Lung (tissue), 12 donors: ENCODE data around the gene FNIP1. TPM values are rescaled to one million over a fixed set of nuclear protein-coding genes. Genes with fewer than 3 reads are reported as not detected.

Source experiments
- ATAC-seq: fragments of 200-7000 bp; cut with Tn5 transposase; one replicate; pipeline ENCODE4 v1.9.1; 2020; ENCODE audit warnings: moderate number of reproducible peaks; ENCODE audit not compliant: insufficient read depth, low FRiP score
- DNase-seq, 3 donors: peaks; one replicate each; pipeline ENCODE4 v3.0.0-alpha.2; 2013 to 2017
- H3K27ac ChIP-seq, 2 donors: one replicate each; pipeline ENCODE4 v1.5.1; 2013; ENCODE audit warnings: mild to moderate bottlenecking in 2 of 2, moderate library complexity in 2 of 2, control low read depth in 1 of 2, inconsistent platforms in 1 of 2, low read depth in 1 of 2, low read length in 1 of 2
- H3K27me3 ChIP-seq, 3 donors: one replicate each; pipeline ENCODE4 v1.5.1; 2013; ENCODE audit warnings: low read length in 2 of 3; ENCODE audit not compliant: control insufficient read depth in 3 of 3, insufficient read depth in 3 of 3
- H3K36me3 ChIP-seq, 4 donors: one replicate each; pipeline ENCODE4 v1.5.1; 2013; ENCODE audit warnings: low read length in 4 of 4, mild to moderate bottlenecking in 1 of 4, moderate library complexity in 1 of 4; ENCODE audit not compliant: control insufficient read depth in 4 of 4, insufficient read depth in 4 of 4
- H3K4me1 ChIP-seq, 5 donors: one replicate each; pipeline ENCODE4 v1.5.1; 2013; ENCODE audit warnings: low read length in 5 of 5, mild to moderate bottlenecking in 2 of 5, moderate library complexity in 1 of 5; ENCODE audit not compliant: control insufficient read depth in 5 of 5, insufficient read depth in 5 of 5
- H3K4me3 ChIP-seq: one replicate; pipeline ENCODE4 v1.5.1; 2013; ENCODE audit warnings: mild to moderate bottlenecking, control low read depth, moderate library complexity
- H3K9ac ChIP-seq, 2 donors: one replicate each; pipeline ENCODE4 v1.5.1; 2013; ENCODE audit warnings: low read length in 2 of 2, control low read depth in 1 of 2; ENCODE audit not compliant: insufficient read depth in 1 of 2
- H3K9me3 ChIP-seq, 4 donors: one replicate each; pipeline ENCODE4 v1.5.1; 2013; ENCODE audit warnings: low read length in 3 of 4, mild to moderate bottlenecking in 1 of 4, moderate library complexity in 1 of 4; ENCODE audit not compliant: control insufficient read depth in 4 of 4, insufficient read depth in 3 of 4
- WGBS, 2 donors: extraction: QIAGEN DNeasy Blood & Tissue Kit; methylation state at CpG; one replicate each; pipeline ENCODE4 v1.1.7; 2013; 5-methylcytosine and 5-hydroxymethylcytosine counted together
- polyA plus RNA-seq, 2 donors: library from polyadenylated mRNA; stranded (reverse); fragments of 200-250 nt; gene quantifications; one replicate each; pipeline ENCODE4 v1.2.1, GENCODE V29; 2013
- total RNA-seq, 2 donors: library from RNA; depleted of rRNA in 1 of 2; stranded (reverse); fragments of >200 nt in 1 of 2; gene quantifications; one replicate each; pipeline ENCODE4 v1.2.1, GENCODE V29; 2014 to 2021
- TF ChIP-seq, protein P1 (sequence below): IDR thresholded peaks from 2 replicates; pipeline ENCODE4 v1.5.1; 2012; ENCODE audit warnings: mild to moderate bottlenecking; ENCODE audit errors: control extremely low read depth, extremely low read depth
- donor health status: control.
- donor health status: control.
- donor health status: Bipolar disorder and iron deficiency.
- donor health status: healthy.
- donor health status: DM: yes; HTN: yes; CAD: no.

Gene FNIP1
- total and polyA plus RNA-seq, 4 donors = 5.0 to 98.3 (median 22.6) TPM

GRCh38 chr5:131751506-131751905 lies 45.3 kb downstream of the FNIP1 start:
- Histone ChIP-seq H3K9ac (no peak overlapping the region), H3K4me1 (peaks cover 0 to 6% (median 0%) of the 10 kb centered on the region in 5 donors), H3K27ac (no peak overlapping the region), H3K4me3 (no peak overlapping the region), H3K9me3 (no peaks in the 10 kb centered on the region), H3K27me3 (no peaks in the 10 kb centered on the region), H3K36me3 (peaks cover 0 to 2% (median 0%) of the 10 kb centered on the region in 4 donors)
- TF ChIP-seq, protein P1, sequence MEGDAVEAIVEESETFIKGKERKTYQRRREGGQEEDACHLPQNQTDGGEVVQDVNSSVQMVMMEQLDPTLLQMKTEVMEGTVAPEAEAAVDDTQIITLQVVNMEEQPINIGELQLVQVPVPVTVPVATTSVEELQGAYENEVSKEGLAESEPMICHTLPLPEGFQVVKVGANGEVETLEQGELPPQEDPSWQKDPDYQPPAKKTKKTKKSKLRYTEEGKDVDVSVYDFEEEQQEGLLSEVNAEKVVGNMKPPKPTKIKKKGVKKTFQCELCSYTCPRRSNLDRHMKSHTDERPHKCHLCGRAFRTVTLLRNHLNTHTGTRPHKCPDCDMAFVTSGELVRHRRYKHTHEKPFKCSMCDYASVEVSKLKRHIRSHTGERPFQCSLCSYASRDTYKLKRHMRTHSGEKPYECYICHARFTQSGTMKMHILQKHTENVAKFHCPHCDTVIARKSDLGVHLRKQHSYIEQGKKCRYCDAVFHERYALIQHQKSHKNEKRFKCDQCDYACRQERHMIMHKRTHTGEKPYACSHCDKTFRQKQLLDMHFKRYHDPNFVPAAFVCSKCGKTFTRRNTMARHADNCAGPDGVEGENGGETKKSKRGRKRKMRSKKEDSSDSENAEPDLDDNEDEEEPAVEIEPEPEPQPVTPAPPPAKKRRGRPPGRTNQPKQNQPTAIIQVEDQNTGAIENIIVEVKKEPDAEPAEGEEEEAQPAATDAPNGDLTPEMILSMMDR = no peak
- DNase-seq (no peak), ATAC-seq (no peak)
- 92 to 94% methylated on average over 2 of the region's 2 CpGs for WGBS, 2 donors

DNA sequence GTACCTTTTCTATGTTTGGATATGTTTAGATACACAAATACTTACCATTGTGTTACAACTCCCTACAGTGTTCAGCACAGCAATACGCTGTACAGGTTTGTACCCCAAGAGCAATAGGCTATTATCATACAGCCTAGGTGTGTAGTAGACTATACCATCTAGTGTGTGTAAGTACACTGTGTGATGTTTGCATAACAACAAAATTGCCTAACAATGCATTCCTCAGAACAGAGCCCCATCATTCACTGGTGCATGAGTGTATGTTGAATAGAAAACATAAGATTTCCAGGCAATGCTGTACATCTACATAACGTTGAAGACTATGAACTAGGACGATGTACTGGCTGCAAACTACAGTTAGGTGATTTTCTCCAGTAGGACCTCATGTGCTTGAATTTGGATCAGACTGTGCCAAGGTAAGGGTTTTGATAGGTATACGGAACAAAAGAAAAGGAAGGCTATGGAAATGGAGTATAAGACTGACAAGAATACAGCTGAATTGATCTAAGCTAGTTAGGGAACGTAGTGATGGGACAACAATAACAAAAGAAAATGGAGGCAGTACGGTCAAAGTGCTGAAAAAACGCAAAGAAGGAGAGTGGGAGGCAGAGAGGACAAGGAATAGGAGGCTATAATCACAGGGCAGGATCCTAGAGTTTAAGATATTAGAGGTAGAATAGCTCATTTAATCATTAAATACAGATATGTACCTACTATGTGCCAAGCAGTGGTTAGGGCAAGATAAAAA lies 46.9 kb downstream of the FNIP1 start:
- Histone ChIP-seq H3K9me3 (no peaks in the 10 kb centered on the region), H3K9ac (no peak overlapping the region), H3K27me3 (no peaks in the 10 kb centered on the region), H3K4me3 (no peak overlapping the region), H3K4me1 (peaks cover 0 to 6% (median 0%) of the 10 kb centered on the region in 5 donors), H3K36me3 (no peaks in the 10 kb centered on the region), H3K27ac (no peak overlapping the region)
- TF ChIP-seq, protein P1 = no peak
- ATAC-seq (no peak), DNase-seq (no peak)
- 97 to 98% methylated on average over 7 of the region's 7 CpGs for WGBS, 2 donors

DNA sequence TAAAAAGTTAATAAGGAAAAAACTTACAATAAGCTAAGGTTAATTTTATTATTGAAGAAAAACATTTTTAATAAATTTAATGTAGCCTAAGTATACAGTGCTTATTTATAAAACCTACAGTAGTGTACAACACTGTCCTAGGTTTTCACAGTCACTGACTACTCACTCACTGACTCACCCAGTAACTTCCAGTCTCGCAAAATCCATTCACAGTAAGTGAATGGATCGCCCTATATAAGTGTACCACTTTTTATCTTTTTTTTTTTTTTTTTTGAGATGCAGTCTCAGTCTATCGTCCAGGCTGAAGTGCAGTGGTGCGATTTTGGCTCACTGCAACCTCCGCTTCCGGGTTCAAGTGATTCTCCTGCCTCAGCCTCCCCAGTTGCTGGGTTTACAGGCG lies 47.7 kb downstream of the FNIP1 start:
- DNase-seq = no peak
- Histone ChIP-seq H3K27me3 (no peaks in the 10 kb centered on the region), H3K9ac (no peak overlapping the region), H3K4me3 (no peak overlapping the region), H3K27ac (no peak overlapping the region), H3K36me3 (peaks cover 0 to 3% (median 0%) of the 10 kb centered on the region in 4 donors), H3K4me1 (peaks cover 0 to 6% (median 0%) of the 10 kb centered on the region in 5 donors), H3K9me3 (no peaks in the 10 kb centered on the region)
- 96 to 98% methylated on average over 7 of the region's 7 CpGs for WGBS, 2 donors
- TF ChIP-seq, protein P1 = no peak
- no peak for ATAC-seq
